T47D (cell line): ENCODE measurements around the gene ERC1.
"Not testable (repeated sequence)": the region's sequence is repeated elsewhere in the genome, so short reads cannot be mapped to it uniquely, and the experiment has no call there.

Experiments
- DNase-seq, 2 experiments: peaks; one replicate each; pipeline versions ENCODE4 v3.0.0 to v3.0.0-alpha.2; 2011 to 2012; ENCODE audit warnings: low read depth in 1 of 2, low spot score in 1 of 2
- JUND ChIP-seq: IDR thresholded peaks from 2 replicates; pipeline ENCODE4 v1.6.1; 2012; ENCODE audit warnings: low read depth
- in situ Hi-C: cut with HindIII; loops from 2 replicates; pipeline ENCODE4 v1.10.0; 2016; ENCODE audit warnings: low sequenced_read_pairs, low pct_unique_long_range_greater_than_20kb

The ERC1 gene

DNA sequence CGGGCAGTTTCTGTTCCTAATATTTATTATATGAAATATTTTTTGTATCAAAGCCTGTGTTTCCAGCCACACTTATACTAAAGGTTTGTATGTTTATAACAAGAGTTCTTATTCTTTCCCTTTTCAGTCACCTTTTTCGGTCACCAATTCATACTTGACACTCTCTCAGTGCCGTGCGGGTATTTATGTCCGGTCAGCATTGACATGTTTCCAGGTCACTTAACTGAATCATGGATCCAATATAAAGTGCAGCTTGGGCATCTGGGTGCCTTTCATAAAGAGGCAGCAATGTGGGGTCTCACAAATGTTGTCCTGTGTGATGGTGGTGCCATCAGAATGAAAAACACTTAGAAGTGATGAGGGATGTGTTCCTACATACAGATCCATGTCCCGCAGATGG lies 141.3 kb downstream of the ERC1 start:
- TF ChIP-seq JUND = no peak
- no peak for DNase-seq
- in situ Hi-C loops = no loop called here

DNA sequence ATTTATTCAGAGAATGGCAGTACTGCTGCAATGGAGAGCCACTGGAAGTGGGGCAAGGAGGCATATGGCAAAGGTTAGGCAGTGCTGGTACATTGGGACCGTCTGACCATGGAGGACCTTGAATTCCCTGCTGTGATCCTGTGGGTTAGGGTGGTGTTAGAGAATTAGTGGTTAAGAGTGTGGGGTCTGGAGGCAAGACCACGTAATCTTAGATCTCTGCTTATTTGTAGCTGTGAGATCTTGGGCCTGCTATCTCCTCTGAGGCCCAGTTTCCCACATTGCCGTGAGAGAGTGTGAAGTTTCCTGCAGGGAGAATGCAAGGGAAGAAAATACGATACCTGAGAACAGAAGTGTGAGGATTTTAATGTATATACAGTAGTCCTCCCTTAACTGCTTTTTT lies 147.7 kb downstream of the ERC1 start:
- no peak for TF ChIP-seq JUND
- no peak for DNase-seq
- in situ Hi-C loops = no loop called here

GRCh38 chr12:1146758-1147157 lies 155.7 kb downstream of the ERC1 start:
- in situ Hi-C loops, DNase-seq: not testable (repeated sequence)

- no peak for DNase-seq
- TF ChIP-seq JUND = no peak
- in situ Hi-C loops = no loop called here
Observed at GRCh38 chr12:1147821-1148220, 156.8 kb downstream of the ERC1 start.

- in situ Hi-C loops = no loop called here
- no peak for DNase-seq
- no peak for TF ChIP-seq JUND
Observed at GRCh38 chr12:1157046-1157445, 166.0 kb downstream of the ERC1 start.

GRCh38 chr12:1161197-1161596 lies 170.2 kb downstream of the ERC1 start:
- TF ChIP-seq JUND = no peak
- DNase-seq = no peak
- in situ Hi-C loops = no loop called here

DNA sequence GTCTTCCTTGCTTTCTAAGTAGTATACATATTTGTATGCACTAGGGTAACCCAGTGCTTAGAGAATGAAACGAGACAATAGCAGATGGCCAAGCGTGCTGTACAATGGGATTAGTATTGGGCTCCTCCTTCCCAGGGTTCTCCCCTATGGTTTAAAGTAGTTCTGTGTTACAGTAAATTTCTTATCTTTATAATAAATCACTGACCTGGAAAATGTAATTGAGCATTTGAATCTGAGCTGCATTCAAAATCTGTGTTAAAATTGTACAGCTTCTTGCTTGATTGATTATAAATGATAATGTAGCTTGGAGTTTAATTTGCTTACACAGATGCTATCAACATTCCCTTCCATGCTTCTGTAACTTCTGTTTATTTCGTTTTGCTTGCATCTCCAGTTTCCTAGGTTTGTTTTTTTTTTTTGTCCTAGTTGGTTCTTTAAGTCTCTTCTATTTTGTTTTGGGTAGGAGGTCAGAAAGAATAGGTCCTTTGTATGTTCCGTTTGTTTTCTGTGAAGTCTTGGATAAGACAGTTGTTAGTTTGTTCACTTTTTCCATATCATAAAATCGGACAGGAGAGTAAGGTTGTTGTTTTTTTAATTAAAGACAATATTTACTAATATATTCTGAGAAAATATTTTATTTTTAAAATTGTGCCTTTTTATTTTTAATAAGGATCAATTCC lies 171.2 kb downstream of the ERC1 start:
- no peak for TF ChIP-seq JUND
- no peak for DNase-seq
- in situ Hi-C loops = no loop called here

DNA sequence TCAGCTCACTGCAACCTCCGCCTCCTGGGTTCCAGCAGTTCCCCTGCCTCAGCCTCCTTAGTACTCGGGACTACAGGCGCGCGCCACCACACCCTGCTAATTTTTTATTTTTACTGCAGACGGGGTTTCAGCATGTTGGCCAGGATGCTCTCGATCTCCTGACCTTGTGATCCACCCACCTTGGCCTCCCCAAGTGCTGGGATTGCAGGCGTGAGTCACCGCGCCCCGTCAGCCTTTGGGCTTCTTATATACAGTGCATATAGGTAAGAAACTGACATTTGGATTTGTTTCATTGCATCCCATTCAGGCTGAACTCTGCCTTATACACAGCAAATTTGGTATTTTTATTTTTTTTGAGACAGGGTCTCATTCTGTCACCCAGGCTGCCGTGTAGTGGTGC lies 176.8 kb downstream of the ERC1 start:
- no peak for TF ChIP-seq JUND
- DNase-seq = no peak
- in situ Hi-C loops = no loop called here

GRCh38 chr12:1170411-1170810 lies 179.4 kb downstream of the ERC1 start:
- TF ChIP-seq JUND = no peak
- no peak for DNase-seq
- in situ Hi-C loops = no loop called here

- no peak for TF ChIP-seq JUND
- in situ Hi-C loops = no loop called here
- no peak for DNase-seq
Observed at GRCh38 chr12:1171657-1172408, 180.8 kb downstream of the ERC1 start.

DNA sequence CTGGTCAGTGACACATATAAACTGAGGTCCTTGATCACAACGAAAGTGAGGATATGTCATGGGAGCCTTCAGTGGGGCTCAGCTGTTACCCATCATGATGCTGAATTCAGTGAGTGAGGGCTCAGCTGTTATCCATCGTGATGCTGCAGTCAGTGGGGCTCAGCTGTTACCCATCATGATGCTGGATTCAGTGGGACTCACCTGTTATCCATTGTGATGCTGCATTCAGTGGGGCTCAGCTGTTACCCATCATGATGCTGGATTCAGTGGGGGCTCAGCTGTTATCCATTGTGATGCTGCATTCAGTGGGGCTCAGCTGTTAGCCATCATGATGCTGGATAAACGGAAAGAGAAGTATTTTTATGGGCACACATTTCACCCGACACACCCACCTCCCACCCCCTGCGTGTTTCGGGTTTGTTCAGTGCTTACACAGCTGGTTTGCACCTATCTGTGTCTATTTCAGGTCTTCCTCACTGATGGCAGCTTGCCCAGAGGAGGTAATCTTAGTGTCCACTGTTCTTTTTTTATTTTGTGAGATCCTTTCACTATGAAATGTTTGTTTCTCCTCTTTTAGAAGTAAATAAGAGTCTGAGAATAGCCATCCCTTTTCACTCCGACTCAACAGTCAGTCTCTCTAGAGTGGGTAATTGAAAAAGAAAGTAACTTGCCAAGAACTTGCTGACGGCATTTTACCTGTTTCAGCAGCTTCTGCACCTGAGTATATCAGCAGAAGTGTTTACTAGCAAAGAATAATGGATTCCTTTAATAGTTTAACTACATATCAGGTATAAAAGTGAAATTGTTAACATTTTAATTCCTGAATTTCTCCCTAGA lies 183.0 kb downstream of the ERC1 start:
- DNase-seq = no peak
- no peak for TF ChIP-seq JUND
- in situ Hi-C loops = no loop called here

DNA sequence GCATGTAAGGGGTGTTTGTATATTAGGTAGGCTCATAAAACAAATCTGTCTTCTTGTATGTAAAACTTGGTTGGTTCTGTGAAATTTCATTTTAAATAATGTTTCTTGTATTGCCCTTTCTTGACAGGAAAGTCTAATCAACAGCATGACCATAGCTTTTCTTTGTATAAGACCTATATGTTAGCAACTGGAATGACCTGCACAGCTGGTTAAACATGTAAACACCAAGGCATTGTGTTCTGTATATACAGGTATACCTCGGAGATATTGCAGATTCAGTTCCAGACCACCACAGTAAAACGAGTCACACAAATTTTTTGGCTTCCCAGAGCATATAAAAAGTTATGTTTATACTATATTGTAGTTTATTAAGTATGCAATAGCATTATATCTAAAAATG lies 183.6 kb downstream of the ERC1 start:
- TF ChIP-seq JUND = no peak
- in situ Hi-C loops = no loop called here
- DNase-seq = peak in 1 of 2 experiments; percentile 51

GRCh38 chr12:1176191-1176590 lies 185.2 kb downstream of the ERC1 start:
- no peak for TF ChIP-seq JUND
- DNase-seq = no peak
- in situ Hi-C loops = no loop called here
